ENCODE measurements around the gene SPATA21.

- TF ChIP-seq CTCF (IDR thresholded peaks at IDR 0.05; ENCODE audit: poor library complexity, severe bottlenecking) (no peak), TAF1 (IDR thresholded peaks at IDR 0.05; ENCODE audit: low read depth) (no peak), EP300 (conservative IDR thresholded peaks at IDR 0.05; ENCODE audit: poor library complexity, severe bottlenecking) (no peak), EZH2 (IDR thresholded peaks at IDR 0.05; ENCODE audit: borderline replicate concordance, insufficient read depth, low read length, poor library complexity, severe bottlenecking) (no peak), POLR2AphosphoS5 (IDR thresholded peaks at IDR 0.05) (no peak), RAD21 (conservative IDR thresholded peaks at IDR 0.05) (no peak), REST (IDR thresholded peaks at IDR 0.05; ENCODE audit: borderline replicate concordance) (no peak), MXI1 (conservative IDR thresholded peaks at IDR 0.05; ENCODE audit: poor library complexity, severe bottlenecking) (no peak), SMC3 (conservative IDR thresholded peaks at IDR 0.05; ENCODE audit: poor library complexity) (no peak)
Observed at GRCh38 chr1:16380868-16381267, 56.4 kb downstream of the SPATA21 start.

Data from neural cell (in vitro differentiated cells).